Kidney tubule cell (primary cell): ENCODE data around the gene PNPLA6.

Experiments
- DNase-seq: peaks from one replicate; pipeline ENCODE4 v3.0.0-alpha.2; 2018; ENCODE audit warnings: low spot score

Gene PNPLA6

GRCh38 chr19:7515645-7516151 lies 19.8 kb upstream of the PNPLA6 start, which contains the start of gene ZNF358:
Gene ZNF358, plus strand, starts transcription at chr19:7516103. Its CDS starts 3,140 bp downstream, at chr19:7519243.
- DNase-seq: peak; percentile 74

- no peak for DNase-seq
Measured at GRCh38 chr19:7516333-7516732, 19.2 kb upstream of the PNPLA6 start.

- DNase-seq: no peak
Measured at GRCh38 chr19:7516878-7517277, 18.6 kb upstream of the PNPLA6 start.

GRCh38 chr19:7519361-7520130 lies 16.0 kb upstream of the PNPLA6 start:
- no peak for DNase-seq

- no peak for DNase-seq
Measured at GRCh38 chr19:7520131-7521051, 15.1 kb upstream of the PNPLA6 start.

- DNase-seq: no peak
Measured at GRCh38 chr19:7521551-7522071, 13.9 kb upstream of the PNPLA6 start.

- peak; percentile 96 for DNase-seq
Measured at GRCh38 chr19:7522072-7522922, 13.2 kb upstream of the PNPLA6 start, which contains the start of gene MCOLN1. Gene MCOLN1, plus strand, starts transcription at chr19:7522624. Its CDS starts 127 bp downstream, at chr19:7522751.

GRCh38 chr19:7522923-7523667 lies 12.4 kb upstream of the PNPLA6 start:
- DNase-seq: peak; percentile 16

GRCh38 chr19:7524523-7524922 lies 11.0 kb upstream of the PNPLA6 start:
- DNase-seq: no peak

- DNase-seq: no peak
Measured at GRCh38 chr19:7524992-7525739, 10.4 kb upstream of the PNPLA6 start.

GRCh38 chr19:7526059-7526929 lies 9.2 kb upstream of the PNPLA6 start:
- no peak for DNase-seq

- no peak for DNase-seq
Measured at GRCh38 chr19:7527516-7528191, 7.9 kb upstream of the PNPLA6 start.

- DNase-seq: no peak
Measured at GRCh38 chr19:7528192-7528519, 7.4 kb upstream of the PNPLA6 start.

GRCh38 chr19:7528522-7529245 lies 6.8 kb upstream of the PNPLA6 start:
- DNase-seq: no peak

GRCh38 chr19:7529246-7529600 lies 6.3 kb upstream of the PNPLA6 start:
- DNase-seq: no peak

GRCh38 chr19:7529610-7530490 lies 5.7 kb upstream of the PNPLA6 start:
- no peak for DNase-seq
